ENCODE measurements around the gene ABCD1.
"Not testable (repeated sequence)": the region's sequence is repeated elsewhere in the genome, so short reads cannot be mapped to it uniquely, and the experiment has no call there.

ABCD1 gene

GRCh38 chrX:153706799-153707198, 17.9 kb upstream of the ABCD1 start:
- DNase-seq (ENCODE audit: insufficient read length, low spot score) (no peak), FAIRE-seq (no peak)

DNA sequence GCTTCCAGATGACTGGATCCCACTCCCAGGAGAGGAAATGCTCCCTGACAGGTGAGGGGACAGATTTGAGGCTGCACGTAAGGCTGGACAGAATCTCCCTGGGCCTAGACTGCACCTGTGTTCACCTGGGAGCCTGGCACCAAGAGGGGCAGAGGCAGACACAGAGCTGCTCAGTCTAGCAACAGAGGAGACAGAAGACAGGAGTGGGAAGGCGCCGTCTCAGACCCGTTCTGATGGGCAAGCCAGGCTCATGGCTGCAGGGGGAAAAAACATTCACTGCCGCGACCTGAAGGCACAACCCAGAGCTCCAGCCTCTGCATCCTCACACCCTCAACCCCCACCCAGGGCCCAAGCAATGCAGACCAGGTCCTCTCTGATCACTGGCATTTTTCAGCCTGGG, 17.2 kb upstream of the ABCD1 start:
- FAIRE-seq, result no peak
- no peak for DNase-seq (ENCODE audit: insufficient read length, low spot score)

DNA sequence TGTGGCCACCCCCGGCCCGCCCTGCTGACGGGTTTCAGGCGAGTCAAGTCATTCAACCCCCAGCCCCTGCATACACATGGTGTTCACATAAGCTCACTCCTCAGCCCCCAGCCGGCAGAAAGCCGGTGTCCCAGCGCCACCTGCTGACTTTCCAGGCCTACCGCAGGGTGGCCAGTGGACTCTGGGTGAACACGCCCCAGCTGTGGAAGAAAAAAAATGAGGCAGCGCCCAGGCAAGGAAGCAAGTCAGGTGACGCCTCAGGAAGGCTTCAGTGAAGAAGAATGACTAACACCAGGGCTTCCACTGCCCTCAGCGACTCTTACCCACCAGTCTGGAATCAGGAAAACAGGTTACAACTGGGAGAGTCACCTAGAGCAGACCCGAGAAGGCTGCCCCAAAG, 16.2 kb upstream of the ABCD1 start:
- FAIRE-seq, result no peak

DNA sequence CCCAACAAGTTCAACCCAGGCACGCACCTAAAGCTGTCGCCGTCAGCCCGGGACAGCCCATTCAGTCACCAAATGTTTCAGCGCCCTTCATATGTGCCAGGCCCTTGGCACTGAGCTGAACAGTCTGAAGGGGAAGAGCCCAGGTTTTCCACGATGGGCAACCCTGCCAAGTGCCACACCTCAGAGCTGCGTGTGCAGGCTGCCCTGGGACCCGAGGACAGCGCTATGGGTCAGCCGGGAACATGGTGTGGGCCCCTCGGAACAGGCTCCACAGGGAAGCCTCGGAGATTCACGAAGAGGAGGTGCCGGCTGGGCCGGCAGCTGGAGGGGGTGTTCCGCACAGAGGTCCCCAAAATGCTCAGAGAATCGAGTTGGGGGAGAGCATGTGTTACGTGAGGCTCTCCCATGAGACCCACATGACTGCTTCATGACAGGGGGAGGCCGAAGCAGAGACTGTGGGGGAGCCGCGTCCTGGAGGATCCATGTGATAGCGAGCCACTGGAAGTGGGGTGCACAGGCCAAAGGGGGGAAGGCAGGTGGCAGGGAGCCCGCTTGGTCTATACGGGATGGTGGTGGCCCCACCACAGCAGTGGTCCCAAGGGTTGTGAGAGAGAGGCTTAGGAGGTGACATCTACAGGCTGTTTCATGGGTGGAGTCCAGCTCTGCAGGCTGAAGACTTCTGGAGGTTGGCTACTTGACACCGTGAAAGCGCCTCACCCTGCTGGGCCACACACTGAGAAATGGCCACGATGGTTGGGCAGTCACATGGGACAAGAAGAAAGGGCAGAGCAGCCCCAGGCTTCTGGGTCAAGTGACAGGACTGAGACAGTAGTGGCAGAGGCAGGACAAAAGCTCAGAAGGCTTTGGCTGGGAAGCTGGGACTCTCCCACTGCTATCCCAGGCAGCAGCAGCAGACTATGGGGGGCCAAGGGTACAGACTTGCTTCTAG, 14.7 kb upstream of the ABCD1 start:
- no peak for DNase-seq (ENCODE audit: insufficient read length, low spot score)
- no peak for FAIRE-seq

More for the DNA sequence above, 16.2 kb upstream of the ABCD1 start:
- DNase-seq (ENCODE audit: insufficient read length, low spot score), result peak; percentile 51

GRCh38 chrX:153714256-153714655, 10.4 kb upstream of the ABCD1 start:
- FAIRE-seq, result no peak

GRCh38 chrX:153717445-153717844, 7.2 kb upstream of the ABCD1 start:
- FAIRE-seq (no peak), DNase-seq (ENCODE audit: insufficient read length, low spot score) (no peak)

More at GRCh38 chrX:153714256-153714655, 10.4 kb upstream of the ABCD1 start:
- DNase-seq (ENCODE audit: insufficient read length, low spot score), result no peak

GRCh38 chrX:153719238-153719637, 5.4 kb upstream of the ABCD1 start:
- no peak for FAIRE-seq
- no peak for DNase-seq (ENCODE audit: insufficient read length, low spot score)

- FAIRE-seq, result no peak
- DNase-seq (ENCODE audit: insufficient read length, low spot score), result no peak
These were observed 5.0 kb upstream of the ABCD1 start for GRCh38 chrX:153719701-153720100.

- DNase-seq (ENCODE audit: insufficient read length, low spot score) (no peak), FAIRE-seq (no peak)
These were observed 1.8 kb upstream of the ABCD1 start for GRCh38 chrX:153722704-153723350.

DNA sequence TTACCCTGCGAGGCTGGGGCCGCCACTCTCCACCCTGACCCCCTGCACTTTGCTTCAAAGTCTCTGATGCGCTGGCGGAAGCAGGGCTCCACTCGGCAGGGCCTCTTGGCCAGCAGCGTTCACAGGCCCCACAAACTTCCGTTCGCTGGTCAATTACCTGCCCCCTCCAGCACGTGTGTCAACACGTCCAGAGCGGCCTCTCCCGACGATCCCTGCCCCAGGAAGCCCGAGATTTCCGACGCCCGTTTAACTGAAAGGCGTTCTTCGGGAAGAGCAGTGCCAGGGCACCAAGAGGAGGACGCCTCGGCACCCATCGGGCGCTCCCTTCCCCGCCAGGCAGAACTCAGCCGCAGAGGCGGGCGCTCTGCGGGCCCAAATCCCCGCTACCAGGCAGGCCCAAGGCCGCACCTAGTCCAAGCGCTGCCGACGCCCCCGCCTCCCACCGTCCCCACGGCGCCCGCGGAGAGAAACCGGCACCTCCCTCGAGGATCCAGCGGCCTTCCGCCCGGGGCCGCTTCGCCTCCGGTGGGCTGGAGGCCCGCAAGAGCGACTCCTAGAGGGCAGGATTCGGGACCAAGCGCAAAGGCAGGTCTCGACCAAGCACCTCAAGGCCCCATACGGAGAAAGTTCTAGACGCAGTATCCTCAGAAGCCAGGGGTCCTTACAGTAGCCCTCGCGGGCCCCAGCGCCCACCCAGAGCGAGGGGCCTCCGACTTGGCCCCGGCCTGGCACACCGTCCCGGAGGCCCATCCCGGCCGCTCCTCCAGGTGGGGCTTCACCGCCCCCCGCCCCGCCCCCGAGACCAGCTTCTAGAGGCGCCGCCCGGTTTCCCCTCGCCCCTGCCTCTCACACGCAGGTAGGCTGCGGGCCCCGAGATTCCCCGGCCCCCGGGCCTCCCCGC, 1.1 kb upstream of the ABCD1 start:
- FAIRE-seq, result no peak

DNA sequence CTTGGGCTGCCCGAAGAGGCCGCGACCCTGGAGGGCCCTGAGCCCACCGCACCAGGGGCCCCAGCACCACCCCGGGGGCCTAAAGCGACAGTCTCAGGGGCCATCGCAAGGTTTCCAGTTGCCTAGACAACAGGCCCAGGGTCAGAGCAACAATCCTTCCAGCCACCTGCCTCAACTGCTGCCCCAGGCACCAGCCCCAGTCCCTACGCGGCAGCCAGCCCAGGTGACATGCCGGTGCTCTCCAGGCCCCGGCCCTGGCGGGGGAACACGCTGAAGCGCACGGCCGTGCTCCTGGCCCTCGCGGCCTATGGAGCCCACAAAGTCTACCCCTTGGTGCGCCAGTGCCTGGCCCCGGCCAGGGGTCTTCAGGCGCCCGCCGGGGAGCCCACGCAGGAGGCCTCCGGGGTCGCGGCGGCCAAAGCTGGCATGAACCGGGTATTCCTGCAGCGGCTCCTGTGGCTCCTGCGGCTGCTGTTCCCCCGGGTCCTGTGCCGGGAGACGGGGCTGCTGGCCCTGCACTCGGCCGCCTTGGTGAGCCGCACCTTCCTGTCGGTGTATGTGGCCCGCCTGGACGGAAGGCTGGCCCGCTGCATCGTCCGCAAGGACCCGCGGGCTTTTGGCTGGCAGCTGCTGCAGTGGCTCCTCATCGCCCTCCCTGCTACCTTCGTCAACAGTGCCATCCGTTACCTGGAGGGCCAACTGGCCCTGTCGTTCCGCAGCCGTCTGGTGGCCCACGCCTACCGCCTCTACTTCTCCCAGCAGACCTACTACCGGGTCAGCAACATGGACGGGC, 579 bp downstream of the ABCD1 start:
- DNase-seq (ENCODE audit: insufficient read length, low spot score) (no peak), FAIRE-seq (no peak)

More for the DNA sequence above, 1.1 kb upstream of the ABCD1 start:
- peak; percentile 11 for DNase-seq (ENCODE audit: insufficient read length, low spot score)

DNA sequence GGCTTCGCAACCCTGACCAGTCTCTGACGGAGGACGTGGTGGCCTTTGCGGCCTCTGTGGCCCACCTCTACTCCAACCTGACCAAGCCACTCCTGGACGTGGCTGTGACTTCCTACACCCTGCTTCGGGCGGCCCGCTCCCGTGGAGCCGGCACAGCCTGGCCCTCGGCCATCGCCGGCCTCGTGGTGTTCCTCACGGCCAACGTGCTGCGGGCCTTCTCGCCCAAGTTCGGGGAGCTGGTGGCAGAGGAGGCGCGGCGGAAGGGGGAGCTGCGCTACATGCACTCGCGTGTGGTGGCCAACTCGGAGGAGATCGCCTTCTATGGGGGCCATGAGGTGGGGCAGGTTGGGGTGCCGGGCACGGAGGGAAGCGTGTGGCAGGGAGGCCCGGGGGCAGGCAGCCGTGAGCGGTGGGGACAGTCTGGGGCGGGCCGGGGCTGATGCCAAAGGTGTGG, 1.2 kb downstream of the ABCD1 start:
- FAIRE-seq (no peak), DNase-seq (ENCODE audit: insufficient read length, low spot score) (no peak)

GRCh38 chrX:153726286-153727122, 1.8 kb downstream of the ABCD1 start:
- FAIRE-seq, result no peak

GRCh38 chrX:153727123-153727931, 2.7 kb downstream of the ABCD1 start:
- DNase-seq (ENCODE audit: insufficient read length, low spot score), result no peak

More at GRCh38 chrX:153726286-153727122, 1.8 kb downstream of the ABCD1 start:
- no peak for DNase-seq (ENCODE audit: insufficient read length, low spot score)

DNA sequence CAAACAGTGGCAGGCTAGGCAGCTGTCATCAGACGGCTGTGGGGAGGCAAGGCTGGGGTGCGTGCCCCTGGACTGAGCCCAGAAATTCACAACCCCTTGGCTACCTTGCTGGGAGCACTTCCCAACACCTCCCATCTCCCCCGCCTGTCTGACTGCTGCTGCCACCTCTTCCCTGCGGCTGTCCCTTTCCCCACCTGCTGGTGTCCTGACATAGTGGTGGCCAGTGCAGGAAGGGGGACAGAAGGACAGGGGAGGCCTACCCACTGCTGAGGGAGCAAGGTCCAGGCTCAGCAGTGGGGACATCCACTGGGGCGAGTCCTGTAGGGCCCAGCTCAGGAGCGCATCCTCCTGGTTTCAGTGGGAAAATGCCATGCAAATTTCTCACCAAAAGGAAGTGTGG, 3.4 kb downstream of the ABCD1 start:
- no peak for DNase-seq (ENCODE audit: insufficient read length, low spot score)

More at GRCh38 chrX:153727123-153727931, 2.7 kb downstream of the ABCD1 start:
- FAIRE-seq, result no peak

DNA sequence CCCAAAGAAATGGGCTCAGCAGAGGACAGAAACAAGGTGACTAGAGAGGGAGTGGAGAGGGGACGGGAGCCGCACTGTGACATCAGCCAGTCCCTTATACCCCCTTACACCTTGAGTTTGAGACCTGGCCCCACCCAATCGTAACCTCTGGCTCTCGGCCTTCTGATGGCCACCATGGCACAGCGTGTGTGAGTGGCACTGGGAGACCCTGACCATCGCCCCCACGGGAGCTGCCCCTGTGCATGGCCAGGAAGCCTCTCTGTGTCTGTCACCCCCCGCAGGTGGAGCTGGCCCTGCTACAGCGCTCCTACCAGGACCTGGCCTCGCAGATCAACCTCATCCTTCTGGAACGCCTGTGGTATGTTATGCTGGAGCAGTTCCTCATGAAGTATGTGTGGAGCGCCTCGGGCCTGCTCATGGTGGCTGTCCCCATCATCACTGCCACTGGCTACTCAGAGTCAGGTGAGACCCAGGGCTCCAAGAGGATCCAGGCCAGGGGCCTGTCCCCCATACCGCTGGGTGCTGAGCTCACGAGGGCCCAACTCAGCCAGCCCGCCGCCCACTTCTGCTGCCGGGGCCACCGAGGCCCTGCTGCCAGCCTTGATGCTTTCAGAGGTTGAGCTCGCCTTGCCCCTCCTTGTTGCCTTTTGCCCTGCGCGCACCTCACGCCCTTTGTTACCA, 4.4 kb downstream of the ABCD1 start:
- DNase-seq (ENCODE audit: insufficient read length, low spot score) (no peak), FAIRE-seq (no peak)

More for the DNA sequence above, 3.4 kb downstream of the ABCD1 start:
- no peak for FAIRE-seq

- FAIRE-seq; DNase-seq (ENCODE audit: insufficient read length, low spot score): not testable (repeated sequence)
These were observed 5.5 kb downstream of the ABCD1 start for GRCh38 chrX:153730115-153730514.
